Mesodermal cell (in vitro differentiated cells): ENCODE measurements around the gene ERCC4. TPM values are rescaled to one million over a fixed set of nuclear protein-coding genes. Genes with fewer than 3 reads are reported as not detected.
"Not testable (repeated sequence)": the region's sequence is repeated elsewhere in the genome, so short reads cannot be mapped to it uniquely, and the experiment has no call there.

Source experiments
- H3K27ac ChIP-seq: 2 replicates; pipeline ENCODE4 v1.7.0; 2013; ENCODE audit warnings: mild to moderate bottlenecking, low read depth, low read length, moderate library complexity; ENCODE audit not compliant: severe bottlenecking
- H3K36me3 ChIP-seq: 2 replicates; pipeline ENCODE4 v1.7.1; 2013; ENCODE audit warnings: mild to moderate bottlenecking, low read length, moderate library complexity; ENCODE audit not compliant: control insufficient read depth, insufficient read depth
- H3K4me1 ChIP-seq: one replicate; pipeline ENCODE4 v1.7.1; 2013; ENCODE audit warnings: mild to moderate bottlenecking, low read length; ENCODE audit not compliant: insufficient read depth, control insufficient read depth, poor library complexity, severe bottlenecking
- H3K4me3 ChIP-seq: 2 replicates; pipeline ENCODE4 v1.7.0; 2013; ENCODE audit warnings: low read length, control low read depth, mild to moderate bottlenecking; ENCODE audit not compliant: insufficient read depth, poor library complexity, severe bottlenecking; ENCODE audit errors: extremely low read depth
- H3K9me3 ChIP-seq: 2 replicates; pipeline ENCODE4 v1.7.1; 2013; ENCODE audit warnings: mild to moderate bottlenecking, low read length, moderate library complexity; ENCODE audit not compliant: control insufficient read depth
- WGBS, 2 experiments: methylation state at CpG; one replicate each; pipeline ENCODE4 v1.1.5; 2013; ENCODE audit warnings: missing lambda C conversion rate in 2 of 2; ENCODE audit not compliant: insufficient coverage in 2 of 2; 5-methylcytosine and 5-hydroxymethylcytosine counted together
- polyA plus RNA-seq, 2 experiments: library from polyadenylated mRNA; stranded (reverse); fragments of 50-300 nt; gene quantifications; one replicate each; pipeline ENCODE4 v1.2.3, GENCODE V29; 2013

Gene ERCC4
- 8.7 TPM for polyA plus RNA-seq (2013, experiment 1 of 2)
- polyA plus RNA-seq (2013, experiment 2 of 2) = 5.9 TPM

GRCh38 chr16:13919683-13920509, at the start of gene ERCC4:
Gene ERCC4, plus strand, starts transcription at chr16:13920154. Its CDS starts 12 bp downstream, at chr16:13920166.
- H3K4me3 ChIP-seq = peak within 1 kb of the TSS; percentile 86
- H3K27ac ChIP-seq = peak within 1 kb of the TSS; percentile 33
- no peaks in the 10 kb centered on the region for H3K9me3 ChIP-seq
- WGBS, 2 experiments = 1% methylated on average over 51 to 55 of the region's 64 CpGs
- H3K4me1 ChIP-seq = peaks cover 5% of the 10 kb centered on the region
- peaks cover 15% of the 10 kb centered on the region for H3K36me3 ChIP-seq

- H3K36me3 ChIP-seq = no peaks in the 10 kb centered on the region
- no peaks in the 10 kb centered on the region for H3K4me1 ChIP-seq
- 17 to 24% methylated on average over 3 to 4 of the region's 5 CpGs for WGBS, 2 experiments
- no peak overlapping the region for H3K4me3 ChIP-seq
- H3K9me3 ChIP-seq = no peaks in the 10 kb centered on the region
- H3K27ac ChIP-seq = no peak overlapping the region
These were observed 46.0 kb upstream of the ERCC4 start for GRCh38 chr16:13873835-13874438.

DNA sequence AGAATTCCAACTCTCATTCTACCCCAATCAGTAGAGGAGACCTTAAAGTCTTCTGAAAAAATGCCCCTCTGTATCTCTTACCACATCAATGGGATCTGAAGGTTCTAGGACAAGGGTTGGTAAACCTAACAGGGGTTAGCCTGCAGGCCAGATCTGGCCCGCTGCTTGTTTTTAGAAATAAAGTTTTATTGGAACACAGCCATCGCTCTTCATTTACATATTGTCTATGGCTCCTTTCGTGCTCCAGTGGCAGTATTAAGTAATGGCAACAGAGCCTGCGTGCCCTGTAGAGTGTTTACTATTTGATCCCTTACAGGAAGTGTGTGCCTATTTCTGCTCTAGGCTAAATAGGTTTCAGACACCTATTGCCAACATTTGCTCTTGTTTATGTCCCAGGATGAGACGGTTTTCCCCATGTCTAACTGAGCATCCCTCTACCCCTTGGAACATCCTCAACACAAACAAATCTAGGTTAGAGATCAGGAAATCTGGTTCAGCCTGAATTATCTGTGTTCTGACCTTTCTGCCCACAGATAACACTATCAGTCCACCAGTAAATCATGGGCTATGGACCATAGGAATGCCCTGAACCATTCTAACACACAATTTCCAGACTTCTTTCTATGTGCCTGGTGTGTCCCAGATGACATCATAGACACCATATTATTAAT, 44.2 kb upstream of the ERCC4 start:
- no peak overlapping the region for H3K27ac ChIP-seq
- H3K4me3 ChIP-seq = no peak overlapping the region
- H3K9me3 ChIP-seq = no peaks in the 10 kb centered on the region
- H3K4me1 ChIP-seq = no peaks in the 10 kb centered on the region
- no peaks in the 10 kb centered on the region for H3K36me3 ChIP-seq
- 81 to 88% methylated on average over 3 to 4 of the region's 5 CpGs for WGBS, 2 experiments

DNA sequence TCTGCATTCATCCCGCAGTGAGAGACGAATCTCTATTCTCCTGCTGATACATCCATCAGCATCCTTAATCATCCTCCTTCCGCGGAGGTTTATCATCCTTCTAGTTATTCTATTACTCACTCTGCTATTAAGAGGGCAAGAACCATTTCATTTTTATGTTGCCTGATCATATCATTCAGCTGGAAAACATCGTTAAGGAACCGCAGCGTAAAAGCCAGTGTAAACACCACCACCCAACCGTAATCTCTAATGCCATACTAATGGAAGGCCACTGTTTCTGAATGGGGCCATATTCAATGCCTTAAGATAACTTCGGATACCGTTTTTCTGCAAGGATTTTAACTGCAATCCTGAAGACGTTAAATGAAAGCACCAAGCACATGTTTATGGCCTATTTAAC, 36.7 kb upstream of the ERCC4 start:
- WGBS, 2 experiments = 88 to 98% methylated on average over 10 of the region's 11 CpGs
- Histone ChIP-seq H3K9me3 (no peaks in the 10 kb centered on the region), H3K27ac (no peak overlapping the region), H3K4me3 (no peak overlapping the region), H3K4me1 (no peaks in the 10 kb centered on the region), H3K36me3 (no peaks in the 10 kb centered on the region)

GRCh38 chr16:13883881-13884280, 36.1 kb upstream of the ERCC4 start:
- H3K4me1 ChIP-seq = no peaks in the 10 kb centered on the region
- no CpG with 5 or more reads among the region's 3 CpGs for WGBS, 2 experiments
- no peak overlapping the region for H3K4me3 ChIP-seq
- no peak overlapping the region for H3K27ac ChIP-seq
- no peaks in the 10 kb centered on the region for H3K36me3 ChIP-seq
- H3K9me3 ChIP-seq = peaks cover 3% of the 10 kb centered on the region

DNA sequence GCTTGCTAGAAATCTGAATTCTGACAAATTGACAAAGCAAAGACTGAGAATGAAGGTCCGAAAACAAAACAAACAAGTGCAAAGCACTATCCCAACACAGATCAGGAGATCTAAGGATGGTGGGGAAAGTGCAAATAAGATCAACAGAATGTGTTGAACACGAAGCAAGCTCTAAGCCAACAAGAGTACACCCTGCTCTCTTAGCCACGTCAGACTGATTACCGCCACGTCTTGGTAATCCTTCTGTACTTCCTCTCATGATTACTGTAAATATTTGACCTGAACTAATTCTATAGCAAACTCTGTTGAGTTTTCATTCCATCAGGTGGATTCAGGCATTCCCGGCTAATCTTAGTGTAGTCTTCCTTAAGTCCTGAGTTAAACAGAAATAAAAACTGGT, 34.3 kb upstream of the ERCC4 start:
- Histone ChIP-seq H3K27ac (no peak overlapping the region), H3K4me3 (no peak overlapping the region), H3K4me1 (no peaks in the 10 kb centered on the region), H3K36me3 (no peaks in the 10 kb centered on the region), H3K9me3 (peaks cover 3% of the 10 kb centered on the region)
- WGBS, 2 experiments = 66 to 71% methylated on average over 4 to 5 of the region's 6 CpGs

- H3K9me3 ChIP-seq = peaks cover 3% of the 10 kb centered on the region
- WGBS, 2 experiments = 97 to 100% methylated on average over 3 to 4 of the region's 5 CpGs
These were observed 33.3 kb upstream of the ERCC4 start for GRCh38 chr16:13886608-13887007.

DNA sequence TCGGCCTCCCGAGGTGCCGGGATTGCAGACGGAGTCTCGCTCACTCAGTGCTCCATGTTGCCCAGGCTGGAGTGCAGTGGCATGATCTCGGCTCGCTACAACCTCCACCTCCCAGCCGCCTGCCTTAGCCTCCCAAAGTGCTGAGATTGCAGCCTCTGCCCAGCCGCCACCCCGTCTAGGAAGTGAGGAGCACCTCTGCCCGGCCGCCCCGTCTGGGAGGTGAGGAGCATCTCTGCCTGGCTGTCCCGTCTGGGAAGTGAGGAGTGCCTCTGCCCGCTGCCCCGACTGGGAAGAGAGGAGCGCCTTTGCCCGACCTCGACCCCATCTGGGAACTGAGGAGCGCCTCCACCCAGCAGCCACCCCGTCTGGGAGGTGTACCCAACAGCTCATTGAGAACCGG, 30.6 kb upstream of the ERCC4 start:
- H3K4me1 ChIP-seq, H3K4me3 ChIP-seq, H3K36me3 ChIP-seq, H3K9me3 ChIP-seq, H3K27ac ChIP-seq: not testable (repeated sequence)
- 86 to 98% methylated on average over 13 to 16 of the region's 22 CpGs for WGBS, 2 experiments

More at GRCh38 chr16:13886608-13887007, 33.3 kb upstream of the ERCC4 start:
- Histone ChIP-seq H3K27ac (no peak overlapping the region), H3K4me3 (no peak overlapping the region), H3K36me3 (no peaks in the 10 kb centered on the region), H3K4me1 (no peaks in the 10 kb centered on the region)

- H3K4me1 ChIP-seq = no peaks in the 10 kb centered on the region
- H3K4me3 ChIP-seq = no peak overlapping the region
- whole genome bisulfite sequencing, 2 experiments = 65 to 94% methylated on average over 2 to 4 of the region's 4 CpGs
- no peaks in the 10 kb centered on the region for H3K36me3 ChIP-seq
- no peak overlapping the region for H3K27ac ChIP-seq
- peaks cover 3% of the 10 kb centered on the region for H3K9me3 ChIP-seq
These were observed 27.7 kb upstream of the ERCC4 start for GRCh38 chr16:13892301-13892700.

DNA sequence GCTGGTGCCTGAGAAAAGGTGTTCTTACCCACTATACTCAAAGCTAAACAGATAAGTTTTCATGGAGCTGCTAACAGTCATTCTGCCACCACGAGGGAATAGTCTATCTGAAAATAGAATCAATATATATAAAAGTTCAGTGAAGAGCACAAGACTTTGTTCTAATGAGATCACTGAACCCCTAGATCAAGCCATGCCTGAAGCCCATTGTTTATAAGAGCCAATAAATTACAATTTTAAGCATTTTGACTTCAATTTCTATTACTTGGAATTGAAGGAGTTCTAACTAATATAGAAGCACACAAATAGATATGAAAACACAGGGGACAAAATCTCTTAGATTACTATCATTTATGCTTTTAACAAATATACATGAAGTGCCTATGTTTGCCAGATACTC, 24.4 kb upstream of the ERCC4 start:
- Histone ChIP-seq H3K9me3 (no peaks in the 10 kb centered on the region), H3K36me3 (no peaks in the 10 kb centered on the region), H3K4me1 (no peaks in the 10 kb centered on the region), H3K4me3 (no peak overlapping the region), H3K27ac (no peak overlapping the region)
- WGBS, 2 experiments = no CpG with 5 or more reads among the region's 1 CpG
